ENCODE results near the gene UGT2A2.

- TF ChIP-seq, protein P1, sequence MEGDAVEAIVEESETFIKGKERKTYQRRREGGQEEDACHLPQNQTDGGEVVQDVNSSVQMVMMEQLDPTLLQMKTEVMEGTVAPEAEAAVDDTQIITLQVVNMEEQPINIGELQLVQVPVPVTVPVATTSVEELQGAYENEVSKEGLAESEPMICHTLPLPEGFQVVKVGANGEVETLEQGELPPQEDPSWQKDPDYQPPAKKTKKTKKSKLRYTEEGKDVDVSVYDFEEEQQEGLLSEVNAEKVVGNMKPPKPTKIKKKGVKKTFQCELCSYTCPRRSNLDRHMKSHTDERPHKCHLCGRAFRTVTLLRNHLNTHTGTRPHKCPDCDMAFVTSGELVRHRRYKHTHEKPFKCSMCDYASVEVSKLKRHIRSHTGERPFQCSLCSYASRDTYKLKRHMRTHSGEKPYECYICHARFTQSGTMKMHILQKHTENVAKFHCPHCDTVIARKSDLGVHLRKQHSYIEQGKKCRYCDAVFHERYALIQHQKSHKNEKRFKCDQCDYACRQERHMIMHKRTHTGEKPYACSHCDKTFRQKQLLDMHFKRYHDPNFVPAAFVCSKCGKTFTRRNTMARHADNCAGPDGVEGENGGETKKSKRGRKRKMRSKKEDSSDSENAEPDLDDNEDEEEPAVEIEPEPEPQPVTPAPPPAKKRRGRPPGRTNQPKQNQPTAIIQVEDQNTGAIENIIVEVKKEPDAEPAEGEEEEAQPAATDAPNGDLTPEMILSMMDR (IDR thresholded peaks at IDR 0.05) = no peak
- TF ChIP-seq POLR2A (IDR thresholded peaks at IDR 0.05) (no peak), EP300 (IDR thresholded peaks at IDR 0.05) (no peak), POLR2AphosphoS5 (IDR thresholded peaks at IDR 0.05) (no peak)
Observed at GRCh38 chr4:69601065-69601464, 38.4 kb downstream of the UGT2A2 start.

Measured in stomach (tissue), 4 donors.